RWPE1 (cell line): ENCODE measurements around the gene KAZALD1.
A peak's percentile ranks its signal among the peaks of the same experiment; 100 is the strongest.

Source experiments
- CTCF ChIA-PET: fragments of 350-600 bp; sonication (Branson Sonifier 250); formaldehyde crosslinking; extraction: SDS; loops from one replicate; lab custom pipeline; 2021; lab: Yijun Ruan, JAX
- POLR2A ChIA-PET: fragments of 400-600 bp; formaldehyde crosslinking; extraction: SDS; loops from one replicate; lab custom pipeline; 2020; ENCODE audit warnings: antibody characterized with exemption; ENCODE audit not compliant: low non-redundant PET; lab: Yijun Ruan, JAX
- DNase-seq: peaks from one replicate; pipeline ENCODE4 v3.0.0; 2012; ENCODE audit warnings: low spot score
- H3K27ac ChIP-seq: fragments of 450-650 bp; 2 replicates; pipeline ENCODE4 v1.5.1; 2017
- CTCF ChIP-seq: fragments of 450-650 bp; conservative IDR thresholded peaks from 2 replicates; pipeline ENCODE4 v1.5.1; 2017; ENCODE audit warnings: low read depth, mild to moderate bottlenecking

KAZALD1 gene

GRCh38 chr10:101015582-101015973 lies 46.2 kb upstream of the KAZALD1 start:
- DNase-seq = no peak
- peak overlapping the region; percentile 28 for H3K27ac ChIP-seq
- no peak for TF ChIP-seq CTCF
- CTCF ChIA-PET = interaction anchor here (0.7 to 3.7 kb wide), 7 partner anchors 11 to 81 kb away, joined by 3 to 57 read pairs (median 7); partner anchors contain the start of gene LZTS2
- POLR2A ChIA-PET = no interaction called here

GRCh38 chr10:101016814-101017213 lies 45.0 kb upstream of the KAZALD1 start:
- ChIA-PET CTCF (interaction anchor here (0.7 to 3.7 kb wide), 7 partner anchors 14 to 49 kb away, joined by 3 to 48 read pairs (median 5); partner anchors contain the start of genes LZTS2, PDZD7 and SFXN3), POLR2A (no interaction called here)
- DNase-seq = no peak
- no peak for TF ChIP-seq CTCF
- no peak overlapping the region for H3K27ac ChIP-seq

GRCh38 chr10:101018118-101018599 lies 43.6 kb upstream of the KAZALD1 start:
- CTCF ChIA-PET = interaction anchor here (0.5 to 1.7 kb wide), 14 partner anchors 10 to 348 kb away, joined by 3 to 8 read pairs (median 4); partner anchors contain the start of genes LZTS2, PDZD7 and SFXN3
- POLR2A ChIA-PET = interaction anchor here (0.6 kb wide), 1 partner anchor 9 kb away, joined by 3 read pairs; no protein-coding TSS in a partner anchor
- no peak overlapping the region for H3K27ac ChIP-seq
- DNase-seq = no peak
- TF ChIP-seq CTCF = no peak

GRCh38 chr10:101018600-101019439 lies 43.0 kb upstream of the KAZALD1 start:
- no peak overlapping the region for H3K27ac ChIP-seq
- no peak for DNase-seq
- ChIA-PET POLR2A (interaction anchor here (0.6 kb wide), 1 partner anchor 8 kb away, joined by 3 read pairs; no protein-coding TSS in a partner anchor), CTCF (interaction anchor here (0.6 to 1.7 kb wide), 16 partner anchors 9 to 348 kb away, joined by 3 to 8 read pairs (median 4); partner anchors contain the start of genes LZTS2, PDZD7 and SFXN3)
- peak; percentile 62 for TF ChIP-seq CTCF

- DNase-seq = no peak
- H3K27ac ChIP-seq = no peak overlapping the region
- CTCF ChIA-PET = interaction anchor here (0.6 to 1.7 kb wide), 13 partner anchors 9 to 735 kb away, joined by 3 to 8 read pairs (median 4); partner anchors contain the start of genes LZTS2, PDZD7 and SFXN3
- no peak for TF ChIP-seq CTCF
- POLR2A ChIA-PET = no interaction called here
Observed at GRCh38 chr10:101019440-101019703, 42.4 kb upstream of the KAZALD1 start.

GRCh38 chr10:101020427-101021075 lies 41.2 kb upstream of the KAZALD1 start:
- no peak for TF ChIP-seq CTCF
- DNase-seq = no peak
- POLR2A ChIA-PET = no interaction called here
- CTCF ChIA-PET = no interaction called here
- H3K27ac ChIP-seq = no peak overlapping the region
